Subcutaneous adipose tissue (tissue), 4 donors: ENCODE results near the gene RAB20. TPM values are rescaled to one million over a fixed set of nuclear protein-coding genes. Genes with fewer than 3 reads are reported as not detected.

Experiments used
- CTCF ChIP-seq: fragments of 450-650 bp; IDR thresholded peaks from one replicate; pipeline ENCODE4 v1.5.1; 2016; ENCODE audit warnings: low read depth, mild to moderate bottlenecking, control low read depth, antibody characterized with exemption, moderate library complexity
- total RNA-seq, 4 donors: library from RNA; depleted of rRNA; stranded (reverse); fragments of >200 nt; gene quantifications; one replicate each; pipeline ENCODE4 v1.1.0, GENCODE V29; 2016

Gene RAB20
- total RNA-seq, 4 donors from 2014 or later: 26.6 to 78.5 (median 37.8) TPM

- TF ChIP-seq CTCF: no peak
Measured at GRCh38 chr13:110572778-110573118, 11.2 kb upstream of the RAB20 start.

- TF ChIP-seq CTCF: no peak
Measured at GRCh38 chr13:110571896-110572777, 10.6 kb upstream of the RAB20 start.

DNA sequence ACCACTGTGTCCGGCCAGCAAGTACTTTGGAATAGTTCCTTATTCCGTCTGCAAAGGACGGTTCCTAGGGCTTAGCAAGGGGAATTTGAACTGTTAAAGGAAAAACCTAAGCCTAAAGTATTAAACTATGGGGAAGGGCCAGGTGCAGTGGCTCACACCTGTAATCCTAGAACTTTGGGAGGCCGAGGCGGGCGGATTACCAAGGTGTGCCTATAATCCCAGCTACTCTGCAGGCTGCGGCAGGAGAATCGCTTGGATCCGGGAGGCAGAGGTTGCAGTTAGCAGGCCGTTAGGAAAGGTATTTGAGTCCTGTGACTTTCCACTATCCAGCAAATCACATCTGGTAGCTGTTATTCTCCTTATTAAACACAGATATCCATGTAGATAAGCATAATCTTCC lies 9.4 kb upstream of the RAB20 start:
- TF ChIP-seq CTCF: no peak

GRCh38 chr13:110568612-110569011 lies 7.1 kb upstream of the RAB20 start:
- TF ChIP-seq CTCF: no peak

- no peak for TF ChIP-seq CTCF
Measured at GRCh38 chr13:110566171-110566570, 4.6 kb upstream of the RAB20 start.

GRCh38 chr13:110565296-110565695 lies 3.8 kb upstream of the RAB20 start:
- TF ChIP-seq CTCF: no peak

- TF ChIP-seq CTCF: no peak
Measured at GRCh38 chr13:110564472-110564985, 3.0 kb upstream of the RAB20 start.
